HepG2 (cell line): ENCODE data around the gene TMEM258. TPM values are rescaled to one million over a fixed set of nuclear protein-coding genes. Genes with fewer than 3 reads are reported as not detected.

Source experiments
- ARHGAP35 ChIP-seq: sonication (generic); formaldehyde crosslinking; IDR thresholded peaks from 2 replicates; pipeline ENCODE4 v1.9.0; 2022; ENCODE audit warnings: mild to moderate bottlenecking, inconsistent platforms, moderate library complexity, missing genetic modification reagents, borderline replicate concordance
- ATF7-NPFF ChIP-seq: sonication (generic); formaldehyde crosslinking; IDR thresholded peaks from 2 replicates; pipeline ENCODE4 v1.8.1; 2023; ENCODE audit warnings: mild to moderate bottlenecking, low read depth, missing genetic modification reagents, moderate library complexity
- BCL6 ChIP-seq: IDR thresholded peaks from 2 replicates; pipeline ENCODE4 v1.6.1; 2016; ENCODE audit warnings: missing genetic modification reagents, missing compliant biosample characterization
- DPF2 ChIP-seq: sonication (generic); formaldehyde crosslinking; IDR thresholded peaks from 2 replicates; pipeline ENCODE4 v1.4.0; 2020; ENCODE audit warnings: mild to moderate bottlenecking, low read depth, missing genetic modification reagents, borderline replicate concordance
- GATAD2A ChIP-seq: IDR thresholded peaks from 2 replicates; pipeline ENCODE4 v1.6.1; 2016
- HHEX ChIP-seq: IDR thresholded peaks from 2 replicates; pipeline ENCODE4 v1.6.1; 2016; ENCODE audit warnings: control low read depth
- MAFF ChIP-seq: IDR thresholded peaks from 2 replicates; pipeline ENCODE4 v1.6.1; 2011; ENCODE audit warnings: low read depth, low read length, improper control_type of control experiment
- NR3C1 ChIP-seq: sonication (generic); formaldehyde crosslinking; IDR thresholded peaks from 2 replicates; pipeline ENCODE4 v1.4.0; 2020; ENCODE audit warnings: missing genetic modification reagents
- ZFP90 ChIP-seq: sonication (generic); formaldehyde crosslinking; IDR thresholded peaks from 2 replicates; pipeline ENCODE4 v1.8.0; 2022; ENCODE audit warnings: missing genetic modification reagents, mild to moderate bottlenecking, inconsistent platforms, borderline replicate concordance
- ZMYM3 ChIP-seq: sonication (generic); formaldehyde crosslinking; IDR thresholded peaks from 2 replicates; pipeline ENCODE4 v1.5.1; 2020; ENCODE audit warnings: mild to moderate bottlenecking, missing genetic modification reagents
- ZNF124 ChIP-seq: sonication (generic); formaldehyde crosslinking; IDR thresholded peaks from 2 replicates; pipeline ENCODE4 v1.4.0; 2020; ENCODE audit warnings: missing genetic modification reagents
- ZNF33B ChIP-seq: sonication (generic); formaldehyde crosslinking; IDR thresholded peaks from 2 replicates; pipeline ENCODE4 v1.5.1; 2020; ENCODE audit warnings: mild to moderate bottlenecking, missing genetic modification reagents
- ZNF609 ChIP-seq: sonication (generic); formaldehyde crosslinking; IDR thresholded peaks from 2 replicates; pipeline ENCODE4 v1.4.0; 2020; ENCODE audit warnings: mild to moderate bottlenecking, missing genetic modification reagents, borderline replicate concordance
- ZNF713 ChIP-seq: sonication (generic); formaldehyde crosslinking; IDR thresholded peaks from 2 replicates; pipeline ENCODE4 v1.4.0; 2020; ENCODE audit warnings: mild to moderate bottlenecking, missing genetic modification reagents
- ZNF749 ChIP-seq: sonication (generic); formaldehyde crosslinking; IDR thresholded peaks from 2 replicates; pipeline ENCODE4 v1.8.0; 2022; ENCODE audit warnings: mild to moderate bottlenecking, missing genetic modification reagents, moderate library complexity, borderline replicate concordance
- ZNF780A ChIP-seq: sonication (generic); formaldehyde crosslinking; IDR thresholded peaks from 2 replicates; pipeline ENCODE4 v1.8.0; 2022; ENCODE audit warnings: mild to moderate bottlenecking, missing genetic modification reagents, moderate library complexity
- ZNF879 ChIP-seq: sonication (generic); formaldehyde crosslinking; IDR thresholded peaks from 2 replicates; pipeline ENCODE4 v1.8.1; 2023; ENCODE audit warnings: missing genetic modification reagents
- polyA plus RNA-seq, 8 experiments: library from polyadenylated mRNA; depleted of rRNA in 3 of 8; stranded (reverse) in 7 of 8; unstranded in 1 of 8; fragments of >200 nt; fragmentation: Illumina TruSeq in 4 of 8; extraction: Trizol in 4 of 8; gene quantifications; 2 replicates each; pipeline versions ENCODE4 v1.2.1 to v1.2.3, GENCODE V29; 2011 to 2016; ENCODE audit warnings: low read depth in 4 of 8, missing spikeins in 1 of 8, mixed read lengths in 1 of 8; ENCODE audit not compliant: insufficient read depth in 1 of 8
- total RNA-seq, 5 experiments: library from RNA; depleted of rRNA; stranded (reverse); fragments of >200 nt; fragmentation: Illumina TruSeq; extraction: Trizol; gene quantifications; 2 replicates each; pipeline ENCODE4 v1.2.3, GENCODE V29; 2016; ENCODE audit warnings: low read depth in 1 of 5
- TF ChIP-seq, protein P1 (sequence below): sonication (generic); formaldehyde crosslinking; IDR thresholded peaks from 2 replicates; pipeline ENCODE4 v1.4.0; 2020; ENCODE audit warnings: missing genetic modification reagents
- TF ChIP-seq, protein P2 (sequence below): sonication (generic); formaldehyde crosslinking; IDR thresholded peaks from 2 replicates; pipeline ENCODE4 v1.8.1; 2023; ENCODE audit warnings: mild to moderate bottlenecking, missing genetic modification reagents
- TF ChIP-seq, protein P3 (sequence below): IDR thresholded peaks from 2 replicates; pipeline ENCODE4 v1.6.1; 2018; ENCODE audit warnings: missing genetic modification reagents, mild to moderate bottlenecking, missing compliant biosample characterization

TMEM258 gene
- total and polyA plus RNA-seq, 2 of the 13 experiments (the other 11 are each of a cell fraction or from before 2014, with no cell fraction given) = 175 to 424 TPM

- TF ChIP-seq ZNF609 (no peak; the same call in 1 of the 2 replicates), ZNF780A (CRISPR knock-in tag) (no peak), ZNF124 (CRISPR knock-in tag) (peak; percentile 66), ZFP90 (0 out of 2 replicates have a peak, but pooled peaks have one; percentile 70), MAFF (no peak), ZMYM3 (CRISPR knock-in tag) (peak; percentile 65; the same call in 1 of the 2 replicates), ZNF713 (no peak), HHEX (CRISPR knock-in tag) (0 out of 2 replicates have a peak, but pooled peaks have one; percentile 49), ZNF33B (CRISPR knock-in tag) (0 out of 2 replicates have a peak, but pooled peaks have one; percentile 37), NR3C1 (CRISPR knock-in tag) (no peak), GATAD2A (CRISPR knock-in tag) (peak; percentile 89), ATF7-NPFF (CRISPR knock-in tag) (0 out of 2 replicates have a peak, but pooled peaks have one; percentile 58), BCL6 (peak; percentile 88), ZNF879 (CRISPR knock-in tag) (no peak), DPF2 (CRISPR knock-in tag) (peak; percentile 93), ZNF749 (CRISPR knock-in tag) (peak; percentile 29; the same call in 1 of the 2 replicates), ARHGAP35 (CRISPR knock-in tag) (no peak; the same call in 1 of the 2 replicates)
- TF ChIP-seq, protein P1, sequence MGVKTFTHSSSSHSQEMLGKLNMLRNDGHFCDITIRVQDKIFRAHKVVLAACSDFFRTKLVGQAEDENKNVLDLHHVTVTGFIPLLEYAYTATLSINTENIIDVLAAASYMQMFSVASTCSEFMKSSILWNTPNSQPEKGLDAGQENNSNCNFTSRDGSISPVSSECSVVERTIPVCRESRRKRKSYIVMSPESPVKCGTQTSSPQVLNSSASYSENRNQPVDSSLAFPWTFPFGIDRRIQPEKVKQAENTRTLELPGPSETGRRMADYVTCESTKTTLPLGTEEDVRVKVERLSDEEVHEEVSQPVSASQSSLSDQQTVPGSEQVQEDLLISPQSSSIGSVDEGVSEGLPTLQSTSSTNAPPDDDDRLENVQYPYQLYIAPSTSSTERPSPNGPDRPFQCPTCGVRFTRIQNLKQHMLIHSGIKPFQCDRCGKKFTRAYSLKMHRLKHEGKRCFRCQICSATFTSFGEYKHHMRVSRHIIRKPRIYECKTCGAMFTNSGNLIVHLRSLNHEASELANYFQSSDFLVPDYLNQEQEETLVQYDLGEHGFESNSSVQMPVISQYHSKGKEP = 0 out of 2 replicates have a peak, but pooled peaks have one; percentile 49
- TF ChIP-seq, protein P2, sequence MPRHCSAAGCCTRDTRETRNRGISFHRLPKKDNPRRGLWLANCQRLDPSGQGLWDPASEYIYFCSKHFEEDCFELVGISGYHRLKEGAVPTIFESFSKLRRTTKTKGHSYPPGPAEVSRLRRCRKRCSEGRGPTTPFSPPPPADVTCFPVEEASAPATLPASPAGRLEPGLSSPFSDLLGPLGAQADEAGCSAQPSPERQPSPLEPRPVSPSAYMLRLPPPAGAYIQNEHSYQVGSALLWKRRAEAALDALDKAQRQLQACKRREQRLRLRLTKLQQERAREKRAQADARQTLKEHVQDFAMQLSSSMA (CRISPR knock-in tag) = 0 out of 2 replicates have a peak, but pooled peaks have one; percentile 47
- TF ChIP-seq, protein P3, sequence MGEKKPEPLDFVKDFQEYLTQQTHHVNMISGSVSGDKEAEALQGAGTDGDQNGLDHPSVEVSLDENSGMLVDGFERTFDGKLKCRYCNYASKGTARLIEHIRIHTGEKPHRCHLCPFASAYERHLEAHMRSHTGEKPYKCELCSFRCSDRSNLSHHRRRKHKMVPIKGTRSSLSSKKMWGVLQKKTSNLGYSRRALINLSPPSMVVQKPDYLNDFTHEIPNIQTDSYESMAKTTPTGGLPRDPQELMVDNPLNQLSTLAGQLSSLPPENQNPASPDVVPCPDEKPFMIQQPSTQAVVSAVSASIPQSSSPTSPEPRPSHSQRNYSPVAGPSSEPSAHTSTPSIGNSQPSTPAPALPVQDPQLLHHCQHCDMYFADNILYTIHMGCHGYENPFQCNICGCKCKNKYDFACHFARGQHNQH = peak; percentile 84; the same call in 1 of the 2 replicates
Measured at GRCh38 chr11:61769169-61769920, 23.1 kb downstream of the TMEM258 start (continued).
